HuH-7 (cell line): ENCODE data around the gene CRIM1.

Source experiments
- DNase-seq: peaks from one replicate; pipeline ENCODE4 v3.0.0; 2011; ENCODE audit warnings: low spot score

CRIM1 gene

GRCh38 chr2:36456227-36457175 is 100.9 kb downstream of the CRIM1 start:
- no peak for DNase-seq

DNA sequence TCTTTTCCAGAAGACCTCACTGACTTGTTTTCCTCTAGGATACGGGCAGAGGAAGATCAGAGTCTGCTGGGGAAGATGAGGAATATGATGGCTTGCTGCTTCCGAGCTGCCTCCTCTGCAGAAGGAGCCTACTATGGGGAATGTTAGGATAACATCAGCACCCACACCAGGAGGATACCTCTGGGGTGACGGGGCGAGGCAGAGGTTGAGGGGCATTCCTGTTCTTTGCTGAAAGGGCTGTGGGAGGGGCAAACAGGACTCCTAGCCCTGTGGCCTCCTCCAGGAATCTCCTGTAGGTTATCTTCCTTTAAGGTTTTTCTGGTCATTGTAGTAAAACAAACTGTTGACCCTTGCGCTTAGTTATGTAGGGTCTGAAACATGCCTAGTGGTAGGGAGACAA is 102.5 kb downstream of the CRIM1 start:
- no peak for DNase-seq

GRCh38 chr2:36459725-36460137 is 104.2 kb downstream of the CRIM1 start:
- DNase-seq: peak; percentile 30

- DNase-seq: no peak
Measured at GRCh38 chr2:36461039-36461681, 105.6 kb downstream of the CRIM1 start.

DNA sequence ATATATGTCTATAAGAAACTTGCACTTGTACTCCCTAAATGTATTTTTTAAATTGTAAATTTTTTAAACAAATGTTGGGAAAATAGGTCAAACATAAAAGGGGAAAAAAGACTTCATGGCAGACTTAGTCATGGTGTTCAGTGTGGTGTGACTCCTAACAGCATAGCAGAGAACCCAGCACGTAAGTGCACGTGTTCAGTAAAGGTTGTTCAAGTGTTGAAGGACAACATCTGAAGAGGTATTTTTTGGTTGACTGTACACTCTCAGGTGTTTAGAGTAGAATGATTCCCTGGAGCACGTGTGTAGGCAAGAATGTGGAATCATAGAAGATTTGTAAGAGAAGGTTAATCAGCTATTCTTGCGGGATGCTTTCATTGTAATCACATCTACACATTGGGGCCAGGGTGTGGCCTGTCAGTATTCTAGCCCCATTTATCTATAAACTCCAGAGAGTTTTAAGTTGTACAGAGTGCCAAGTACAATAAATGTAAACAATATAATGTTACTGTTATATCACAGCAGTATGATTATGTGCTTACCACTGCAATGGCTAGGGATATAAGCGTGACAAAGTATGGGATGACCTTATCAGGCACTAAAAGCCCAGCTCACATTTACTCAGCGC is 106.8 kb downstream of the CRIM1 start:
- no peak for DNase-seq

DNA sequence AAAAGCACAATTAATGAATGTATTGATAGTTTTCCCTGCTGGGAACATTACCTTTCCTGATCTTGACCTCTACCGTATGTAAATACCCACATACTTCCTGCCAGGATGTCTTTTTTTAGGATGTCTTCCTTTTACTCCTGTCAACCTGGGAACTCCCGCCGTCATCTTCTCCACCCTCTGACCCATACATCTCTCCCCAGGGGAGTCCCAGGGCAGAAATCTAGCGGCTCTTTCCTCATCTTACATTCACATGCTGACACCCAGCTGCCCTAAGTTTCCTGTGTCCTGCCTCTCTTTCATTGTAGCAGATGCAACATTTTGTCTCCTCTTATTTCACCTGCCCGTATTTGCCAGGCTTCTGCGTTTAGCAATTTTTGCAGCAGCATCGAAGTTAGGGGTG is 107.8 kb downstream of the CRIM1 start:
- DNase-seq: no peak

- DNase-seq: no peak
Measured at GRCh38 chr2:36464006-36464721, 108.6 kb downstream of the CRIM1 start.

- no peak for DNase-seq
Measured at GRCh38 chr2:36466135-36466534, 110.6 kb downstream of the CRIM1 start.

DNA sequence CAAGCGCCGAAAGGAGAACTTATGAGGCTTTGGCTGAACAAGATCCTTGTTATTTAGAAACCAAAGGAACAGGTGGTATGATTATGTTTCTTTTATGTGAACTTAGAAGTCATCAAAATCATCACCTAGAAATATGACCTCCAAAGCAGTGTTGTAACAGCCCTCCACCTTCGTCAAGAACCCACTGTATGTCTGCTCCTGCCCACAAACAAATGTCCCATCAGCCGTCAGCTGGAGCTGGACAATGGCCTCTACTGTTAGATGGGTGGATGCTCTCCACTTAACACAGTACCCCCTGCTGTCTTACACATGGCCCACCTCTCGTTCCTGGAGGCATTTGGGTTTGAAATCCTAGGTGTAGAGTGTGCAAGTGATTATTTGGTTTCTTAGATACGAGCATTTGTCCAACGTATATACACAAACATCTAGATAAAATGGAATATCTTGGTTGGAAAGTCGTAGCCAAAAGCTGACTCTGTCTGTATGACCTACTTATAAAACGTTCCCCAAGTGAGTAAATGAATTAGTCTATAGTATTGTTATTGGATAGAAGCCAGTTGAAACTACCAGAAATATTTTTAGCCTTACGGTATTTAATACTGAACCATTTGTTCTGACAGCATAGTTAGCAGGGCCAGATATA is 113.0 kb downstream of the CRIM1 start:
- DNase-seq: no peak

- no peak for DNase-seq
Measured at GRCh38 chr2:36469106-36469477, 113.5 kb downstream of the CRIM1 start.

DNA sequence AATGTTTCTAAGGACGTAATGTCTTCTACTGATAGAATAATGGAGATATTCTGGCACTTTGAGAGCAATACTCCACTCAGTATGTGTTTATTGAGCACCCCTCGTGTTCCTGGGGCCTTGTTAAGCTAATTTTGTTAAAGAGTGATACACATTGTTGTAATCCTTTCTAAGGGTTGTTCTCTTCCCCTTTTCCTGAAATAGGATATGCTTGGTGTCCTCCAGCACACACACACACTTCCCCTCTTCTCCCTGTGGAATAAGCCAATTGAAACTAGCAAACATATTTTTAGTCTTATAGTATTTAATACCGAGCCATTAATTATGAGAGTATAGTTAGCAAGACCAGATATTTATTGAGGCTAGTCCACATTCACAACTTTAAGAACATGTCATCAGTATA is 114.1 kb downstream of the CRIM1 start:
- no peak for DNase-seq

DNA sequence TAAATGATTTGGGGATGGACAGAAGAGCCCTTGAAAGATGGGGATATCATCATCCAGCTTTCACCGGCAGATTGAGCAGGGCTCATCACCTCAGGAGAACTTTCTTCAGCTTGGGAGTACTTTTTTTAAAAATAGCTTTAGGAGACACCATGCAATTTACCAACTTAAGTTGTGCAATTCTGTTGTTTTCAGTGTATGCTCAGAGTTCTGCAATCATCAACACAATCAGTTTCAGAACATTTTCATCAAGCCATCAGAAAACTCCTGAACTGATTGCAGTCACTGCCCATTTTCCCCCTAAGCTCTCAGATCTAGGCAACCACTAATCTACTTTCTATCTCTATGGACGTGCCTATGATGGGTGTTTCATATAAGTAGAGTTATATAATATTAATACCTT is 117.7 kb downstream of the CRIM1 start:
- no peak for DNase-seq

DNA sequence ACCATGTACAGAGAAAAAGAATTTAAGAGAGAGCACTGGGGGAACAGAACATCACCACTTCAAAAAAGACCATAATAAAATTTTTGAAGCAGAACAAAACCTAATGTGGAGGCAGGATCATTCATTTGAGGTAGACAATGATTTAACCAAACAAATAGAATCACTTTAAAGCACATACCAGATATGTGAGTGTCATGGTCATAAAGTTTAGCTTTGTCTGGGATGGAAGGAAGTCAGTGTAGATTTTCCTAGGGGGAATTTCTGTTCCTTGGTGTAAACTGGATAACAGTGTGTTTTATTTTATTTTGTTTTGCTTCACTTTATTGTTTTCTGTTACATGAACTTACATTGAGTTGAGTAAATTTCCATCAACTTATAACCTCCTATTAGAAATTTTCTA is 120.8 kb downstream of the CRIM1 start:
- DNase-seq: no peak

DNA sequence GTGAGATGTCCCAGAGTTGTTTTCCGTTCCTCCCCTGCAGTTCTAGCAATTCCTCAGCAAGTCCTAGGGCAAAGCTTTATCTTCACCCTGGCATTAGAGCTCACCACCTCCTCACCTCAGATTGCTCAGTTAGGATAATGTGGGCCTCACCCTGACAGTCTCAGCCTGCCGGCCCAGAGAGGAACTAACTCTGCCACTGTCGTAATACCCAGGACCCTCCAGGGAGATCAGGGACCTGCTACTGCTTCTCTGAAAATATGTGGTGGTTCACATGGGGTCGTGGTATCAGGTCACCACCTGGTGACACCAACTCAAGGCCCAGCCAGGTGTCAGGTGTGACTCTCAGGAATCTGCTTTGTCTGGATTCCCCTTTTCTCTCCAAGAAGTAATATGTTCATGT is 121.7 kb downstream of the CRIM1 start:
- no peak for DNase-seq

DNA sequence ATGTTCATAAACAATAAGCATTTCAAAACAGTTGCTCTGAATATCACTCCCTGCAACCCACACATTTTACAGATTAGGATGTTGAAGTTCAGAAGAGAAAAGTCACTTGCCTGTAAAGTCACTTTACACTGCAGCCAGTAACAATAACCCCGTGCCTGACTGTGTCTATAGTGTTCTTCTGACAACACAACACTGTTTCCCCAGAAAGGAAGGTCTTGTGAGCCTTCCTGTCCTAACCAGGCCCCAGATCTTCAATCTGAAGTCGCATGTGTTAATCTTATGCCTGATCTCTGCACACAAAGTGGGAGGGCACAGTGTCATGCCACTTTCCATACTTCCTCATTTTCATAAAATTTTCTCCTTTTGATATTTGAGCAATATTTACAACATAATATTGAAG is 122.2 kb downstream of the CRIM1 start:
- DNase-seq: no peak

- no peak for DNase-seq
Measured at GRCh38 chr2:36478332-36478738, 122.8 kb downstream of the CRIM1 start.

DNA sequence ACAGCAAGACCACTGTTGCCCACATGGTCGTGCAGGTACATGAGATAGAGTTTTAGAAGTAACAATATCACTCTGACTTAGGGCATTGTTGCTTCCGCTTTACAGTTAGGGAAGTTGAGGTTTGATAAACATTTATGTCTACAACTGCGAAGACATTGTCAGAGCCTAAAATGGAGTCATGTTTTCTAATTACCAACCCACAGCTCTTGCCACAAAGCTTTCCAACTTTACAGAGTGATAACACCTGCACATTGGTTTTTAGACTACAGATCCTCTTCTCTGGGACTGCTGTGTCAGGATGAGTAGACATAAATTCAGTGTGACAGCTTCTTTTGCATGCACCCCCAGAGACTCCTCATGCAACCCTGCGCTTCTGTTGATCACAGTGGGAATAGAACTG is 123.4 kb downstream of the CRIM1 start:
- DNase-seq: no peak

DNA sequence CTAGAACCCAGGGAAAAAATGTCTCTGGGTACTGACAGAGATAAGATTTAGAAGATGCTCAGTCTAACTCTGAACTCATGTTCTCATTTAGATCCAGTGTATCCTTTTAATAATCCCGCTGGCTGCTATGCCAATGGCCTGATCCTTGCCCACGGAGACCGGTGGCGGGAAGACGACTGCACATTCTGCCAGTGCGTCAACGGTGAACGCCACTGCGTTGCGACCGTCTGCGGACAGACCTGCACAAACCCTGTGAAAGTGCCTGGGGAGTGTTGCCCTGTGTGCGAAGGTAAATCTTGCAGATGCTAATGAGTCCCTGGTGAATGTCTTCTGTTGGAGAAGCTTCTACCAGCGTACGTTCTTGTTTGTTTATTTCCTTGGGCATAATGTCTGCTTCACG is 123.8 kb downstream of the CRIM1 start:
- DNase-seq: no peak

DNA sequence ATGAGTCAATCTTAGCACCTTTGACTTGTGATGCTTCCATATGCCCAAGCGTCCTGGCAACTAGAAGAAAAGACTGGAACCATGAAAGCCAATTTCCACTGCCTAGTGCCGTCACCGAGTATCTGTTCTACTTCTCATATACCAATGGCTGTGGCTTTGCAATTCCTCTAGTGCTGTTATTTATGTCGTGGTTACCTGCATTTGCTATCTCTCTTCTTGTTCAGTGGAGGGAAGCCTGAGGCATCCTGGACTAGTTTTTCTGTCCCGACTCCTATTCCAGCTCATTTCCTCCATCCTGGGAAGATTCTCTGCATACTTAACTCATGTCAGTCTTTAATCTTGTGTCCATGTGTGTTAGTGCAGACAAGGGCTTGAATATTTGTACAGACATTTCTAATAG is 124.5 kb downstream of the CRIM1 start:
- no peak for DNase-seq

GRCh38 chr2:36480636-36481035 is 125.1 kb downstream of the CRIM1 start:
- no peak for DNase-seq

- no peak for DNase-seq
Measured at GRCh38 chr2:36481709-36482108, 126.1 kb downstream of the CRIM1 start.
